Measurements from ENCODE around the gene ACSS2.

Gene ACSS2

DNA sequence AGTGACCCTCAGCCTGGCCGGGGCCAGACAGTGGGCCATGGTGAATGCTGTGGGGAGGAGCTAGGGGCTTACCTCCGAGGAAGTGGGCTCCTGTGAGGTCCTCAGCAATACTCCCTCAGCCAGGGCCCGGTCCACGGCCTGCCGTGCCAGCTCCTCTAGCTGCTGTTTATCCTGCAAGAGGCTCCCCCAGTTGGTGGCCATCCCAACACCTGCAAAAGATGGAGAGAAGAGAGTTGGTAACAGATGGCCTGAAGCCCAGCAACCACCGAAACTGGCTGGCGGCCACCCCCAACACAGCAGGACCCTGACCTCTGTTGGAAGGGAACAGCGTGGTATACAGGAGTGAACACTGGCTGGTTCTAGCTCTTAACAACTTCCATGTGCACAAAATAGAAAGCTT lies 75.2 kb downstream of the ACSS2 start:
- POLR2A ChIA-PET, result interaction anchor here (1.1 kb wide), 1 partner anchor 10 kb away, joined by 3 read pairs; no protein-coding TSS in a partner anchor

DNA sequence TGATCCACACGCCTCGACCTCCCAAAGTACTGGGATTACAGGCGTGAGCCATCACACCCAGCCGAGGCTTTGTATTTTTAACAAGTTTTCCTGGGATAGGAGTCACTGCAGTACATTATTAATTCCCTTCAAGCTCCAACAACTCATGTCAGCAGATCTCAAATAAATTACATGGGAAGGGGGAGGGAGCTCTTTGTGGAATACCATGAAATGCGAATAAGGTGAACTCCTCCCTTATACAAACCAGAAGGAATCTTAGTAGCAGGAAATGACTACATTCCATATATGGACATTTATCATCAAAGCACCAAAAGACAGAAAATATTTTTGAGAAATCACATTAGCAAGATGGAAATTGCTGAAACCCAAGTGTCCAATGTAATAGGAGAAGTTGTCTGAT lies 76.3 kb downstream of the ACSS2 start:
- ChIA-PET CTCF (no interaction called here), POLR2A (no interaction called here)
- TF ChIP-seq ZNF384 (IDR thresholded peaks at IDR 0.05) (no peak), BHLHE40 (IDR thresholded peaks at IDR 0.05; ENCODE audit: borderline replicate concordance) (no peak), FOXA1 (IDR thresholded peaks at IDR 0.05) (no peak), ARNT (IDR thresholded peaks at IDR 0.05) (no peak), HDGF (IDR thresholded peaks at IDR 0.05; ENCODE audit: borderline replicate concordance) (no peak)
- DNase-seq (ENCODE audit: extremely low spot score), result no peak

More for the DNA sequence above, 75.2 kb downstream of the ACSS2 start:
- no peak for DNase-seq (ENCODE audit: extremely low spot score)
- TF ChIP-seq ELF4 (IDR thresholded peaks at IDR 0.05) (no peak), SP1 (IDR thresholded peaks at IDR 0.05) (no peak), TARDBP (IDR thresholded peaks at IDR 0.05) (no peak), HDGF (IDR thresholded peaks at IDR 0.05; ENCODE audit: borderline replicate concordance) (no peak), L3MBTL2 (conservative IDR thresholded peaks at IDR 0.05) (no peak), CTBP1 (IDR thresholded peaks at IDR 0.05; ENCODE audit: borderline replicate concordance) (no peak), LEF1 (IDR thresholded peaks at IDR 0.05; ENCODE audit: borderline replicate concordance) (no peak), ARNT (IDR thresholded peaks at IDR 0.05) (no peak), ZNF384 (IDR thresholded peaks at IDR 0.05) (no peak), BHLHE40 (IDR thresholded peaks at IDR 0.05; ENCODE audit: borderline replicate concordance) (no peak)
- CTCF ChIA-PET, result interaction anchor here (1.7 kb wide), 1 partner anchor 10 kb away, joined by 3 read pairs; no protein-coding TSS in a partner anchor

DNA sequence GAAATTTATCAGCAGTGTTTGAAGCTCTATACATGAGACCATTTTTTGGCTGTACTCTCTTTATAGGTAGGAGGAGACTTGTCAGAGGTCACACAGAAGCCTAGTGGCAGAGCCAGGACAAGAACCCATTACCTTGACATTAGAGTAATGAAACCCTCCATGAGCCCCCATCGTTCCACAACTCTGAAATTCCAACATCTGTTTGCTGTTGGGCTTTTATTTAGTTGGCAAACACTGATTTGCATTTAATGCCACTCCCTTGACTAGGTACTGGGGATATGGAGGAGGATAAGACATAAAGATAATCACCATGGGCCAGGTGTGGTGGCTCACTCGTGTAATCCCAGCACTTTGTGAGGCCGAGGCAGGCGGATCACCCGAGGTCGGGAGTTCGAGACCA lies 77.5 kb downstream of the ACSS2 start:
- ChIA-PET CTCF (no interaction called here), POLR2A (no interaction called here)
- no peak for DNase-seq (ENCODE audit: extremely low spot score)
- TF ChIP-seq ELF4 (IDR thresholded peaks at IDR 0.05) (no peak), LEF1 (IDR thresholded peaks at IDR 0.05; ENCODE audit: borderline replicate concordance) (no peak), FOXK2 (IDR thresholded peaks at IDR 0.05) (no peak), SP1 (IDR thresholded peaks at IDR 0.05) (no peak), TARDBP (IDR thresholded peaks at IDR 0.05) (no peak), ARNT (IDR thresholded peaks at IDR 0.05) (no peak)
- TF ChIP-seq, protein P1, sequence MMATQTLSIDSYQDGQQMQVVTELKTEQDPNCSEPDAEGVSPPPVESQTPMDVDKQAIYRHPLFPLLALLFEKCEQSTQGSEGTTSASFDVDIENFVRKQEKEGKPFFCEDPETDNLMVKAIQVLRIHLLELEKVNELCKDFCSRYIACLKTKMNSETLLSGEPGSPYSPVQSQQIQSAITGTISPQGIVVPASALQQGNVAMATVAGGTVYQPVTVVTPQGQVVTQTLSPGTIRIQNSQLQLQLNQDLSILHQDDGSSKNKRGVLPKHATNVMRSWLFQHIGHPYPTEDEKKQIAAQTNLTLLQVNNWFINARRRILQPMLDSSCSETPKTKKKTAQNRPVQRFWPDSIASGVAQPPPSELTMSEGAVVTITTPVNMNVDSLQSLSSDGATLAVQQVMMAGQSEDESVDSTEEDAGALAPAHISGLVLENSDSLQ (IDR thresholded peaks at IDR 0.05), result no peak

DNA sequence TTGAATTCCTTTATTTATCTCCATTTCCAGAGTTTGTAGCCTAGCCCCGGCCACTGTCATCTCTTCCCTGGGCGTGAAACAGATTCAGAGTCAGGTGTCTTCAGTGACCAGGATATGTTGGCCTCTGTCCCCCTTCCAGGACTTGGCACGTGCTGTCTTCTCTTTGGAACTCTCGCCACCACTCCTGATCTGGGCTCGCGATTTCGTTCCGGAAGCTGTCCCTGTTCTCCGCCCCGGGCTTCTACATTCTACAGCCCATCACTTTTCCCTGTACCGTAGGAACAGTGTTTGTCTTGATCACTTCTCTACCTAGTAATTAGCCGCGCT lies 78.5 kb downstream of the ACSS2 start:
- CTCF ChIA-PET, result interaction anchor here (1.5 kb wide), 1 partner anchor 79 kb away, joined by 4 read pairs; no protein-coding TSS in a partner anchor
- TF ChIP-seq L3MBTL2 (conservative IDR thresholded peaks at IDR 0.05), result peak; percentile 60
- TF ChIP-seq FOXK2 (IDR thresholded peaks at IDR 0.05), result no peak
- peak; percentile 30 for DNase-seq (ENCODE audit: extremely low spot score)
- POLR2A ChIA-PET, result interaction anchor here (0.7 to 1.9 kb wide), 6 partner anchors 9 to 188 kb away, joined by 3 to 16 read pairs (median 4); partner anchors contain the start of gene ACSS2

DNA sequence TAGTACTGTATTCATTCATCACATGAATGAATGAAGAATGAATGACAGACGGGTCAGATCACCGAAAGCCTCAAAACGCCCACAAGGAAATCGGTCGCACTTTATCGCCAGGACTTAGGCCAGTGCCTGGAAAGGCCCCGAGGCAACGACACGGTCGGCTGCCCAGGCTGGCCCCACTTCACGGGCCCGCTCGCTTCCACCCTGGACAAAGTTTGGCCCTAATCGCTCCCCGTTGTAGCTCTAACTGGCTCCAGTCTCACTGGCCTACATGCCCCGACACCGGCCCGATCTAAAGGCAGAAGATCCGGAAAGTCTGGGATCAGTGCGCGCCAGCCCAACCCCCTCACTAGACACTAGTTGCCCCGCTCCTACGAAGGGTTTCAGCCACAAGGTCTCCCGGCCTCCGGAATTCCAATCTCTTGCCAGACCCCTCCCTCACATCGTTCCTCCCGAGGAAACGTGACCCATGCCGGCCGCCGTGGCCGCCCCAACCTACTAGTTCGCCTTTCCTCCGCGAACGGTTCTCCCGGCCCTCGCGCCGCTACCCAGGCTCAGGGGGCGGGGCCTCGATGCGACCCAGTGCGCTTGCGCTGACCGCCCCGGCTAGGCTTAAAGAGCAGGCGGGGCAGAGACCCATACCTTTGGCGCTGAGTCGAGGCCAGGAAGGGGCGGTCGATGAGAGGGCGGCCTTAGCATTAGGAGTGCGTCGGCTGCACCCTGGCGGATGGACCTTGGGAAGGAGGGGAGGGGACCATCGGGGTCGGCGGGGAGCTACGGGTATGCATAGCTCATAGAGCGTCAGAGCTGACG lies 79.0 kb downstream of the ACSS2 start, which contains the start of the genes GSS and MYH7B:
Gene GSS, minus strand, starts transcription at position 576 of the 810 bp plus-strand sequence. CDS start 3,954 bp downstream, outside the sequence.
Gene MYH7B, plus strand, starts transcription at position 638 of the 810 bp plus-strand sequence. CDS start 22,138 bp downstream, outside the sequence.
- DNase-seq (ENCODE audit: extremely low spot score), result peak; percentile 97
- ChIA-PET CTCF (interaction anchor here (0.7 to 1.5 kb wide), 3 partner anchors 80 to 1039 kb away, joined by 3 to 4 read pairs (median 3); no protein-coding TSS in a partner anchor), POLR2A (interaction anchor here (0.6 to 1.9 kb wide), 15 partner anchors 9 to 515 kb away, joined by 3 to 16 read pairs (median 3); partner anchors contain the start of genes ACSS2 and GGT7)
- TF ChIP-seq LEF1 (IDR thresholded peaks at IDR 0.05; ENCODE audit: borderline replicate concordance) (no peak), L3MBTL2 (conservative IDR thresholded peaks at IDR 0.05) (peak; percentile 40)
- TF ChIP-seq, protein P1 (IDR thresholded peaks at IDR 0.05), result peak; percentile 47; the same call in 1 of the 2 replicates

DNA sequence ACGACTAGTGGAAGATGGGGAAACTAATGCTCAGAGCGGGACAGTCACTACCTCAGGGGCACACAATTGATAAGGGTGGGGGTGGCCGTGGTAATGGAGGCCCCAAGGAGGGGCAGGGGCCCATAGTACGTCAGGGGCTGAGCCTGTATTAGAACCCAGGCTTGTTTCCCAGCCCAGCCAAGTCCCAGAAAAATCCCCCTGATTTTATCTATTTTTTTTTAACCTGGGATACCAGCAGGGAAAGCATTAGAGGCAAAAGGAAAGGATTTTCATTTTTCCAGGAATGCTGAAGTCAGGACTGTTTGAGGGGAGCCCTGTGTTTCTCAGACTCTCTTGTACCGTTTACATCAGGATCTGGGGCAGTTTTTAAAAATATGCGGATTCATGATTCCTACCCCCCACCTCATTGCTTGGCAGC lies 79.6 kb downstream of the ACSS2 start:
- ChIA-PET CTCF (interaction anchor here (0.7 to 1.5 kb wide), 3 partner anchors 81 to 1039 kb away, joined by 3 to 4 read pairs (median 3); no protein-coding TSS in a partner anchor), POLR2A (interaction anchor here (0.6 to 1.9 kb wide), 13 partner anchors 10 to 514 kb away, joined by 3 to 16 read pairs (median 4); partner anchors contain the start of genes ACSS2 and GGT7)
- TF ChIP-seq, protein P1 (IDR thresholded peaks at IDR 0.05), result no peak
- DNase-seq (ENCODE audit: extremely low spot score), result no peak

DNA sequence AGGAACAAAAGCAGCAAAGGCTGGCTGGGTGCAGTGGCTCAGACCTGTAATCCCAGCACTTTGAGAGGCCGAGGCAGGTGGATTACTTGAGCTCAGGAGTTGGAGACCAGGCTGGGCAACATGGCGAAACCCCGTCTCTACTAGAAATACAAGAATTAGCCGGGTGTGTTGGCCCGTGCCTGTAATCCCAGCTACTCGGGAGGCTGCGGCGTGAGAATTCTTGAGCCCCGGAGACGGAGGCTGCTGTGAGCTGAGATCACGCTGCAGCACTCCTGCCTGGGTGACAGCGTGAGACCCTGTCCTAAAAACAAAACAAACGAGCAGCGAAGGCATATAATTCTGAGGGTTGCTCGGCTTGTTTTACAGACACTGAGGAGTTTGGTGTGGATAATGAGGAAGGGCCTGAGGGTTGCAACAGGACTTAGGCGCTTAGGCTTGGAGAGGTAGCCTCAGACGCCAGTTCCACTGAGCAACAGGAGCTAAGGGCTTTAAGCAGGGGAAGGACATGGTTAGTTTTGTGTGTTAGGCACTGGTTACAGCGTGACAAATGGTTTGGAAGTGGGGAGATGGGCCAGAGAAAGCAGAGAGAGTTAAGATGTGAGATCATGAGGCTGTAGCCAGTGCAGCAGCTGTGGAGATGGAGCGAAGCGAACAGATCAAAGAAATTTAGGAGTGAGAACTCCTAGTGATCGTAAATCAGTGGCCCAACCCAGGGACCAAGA lies 80.5 kb downstream of the ACSS2 start:
- POLR2A ChIA-PET, result interaction anchor here (1.3 kb wide), 1 partner anchor 81 kb away, joined by 3 read pairs; the partner anchor contains the start of gene ACSS2
- CTCF ChIA-PET, result interaction anchor here (0.6 to 1.4 kb wide), 3 partner anchors 83 to 140 kb away, joined by 3 to 4 read pairs (median 3); no protein-coding TSS in a partner anchor
- no peak for DNase-seq (ENCODE audit: extremely low spot score)
- TF ChIP-seq NFRKB (IDR thresholded peaks at IDR 0.05) (no peak), BHLHE40 (IDR thresholded peaks at IDR 0.05; ENCODE audit: borderline replicate concordance) (no peak), FOXK2 (IDR thresholded peaks at IDR 0.05) (no peak), FOXM1 (IDR thresholded peaks at IDR 0.05; ENCODE audit: borderline replicate concordance) (no peak), ZNF384 (IDR thresholded peaks at IDR 0.05) (no peak), ELF4 (IDR thresholded peaks at IDR 0.05) (no peak), CTBP1 (IDR thresholded peaks at IDR 0.05; ENCODE audit: borderline replicate concordance) (no peak), TARDBP (IDR thresholded peaks at IDR 0.05) (no peak), ARNT (IDR thresholded peaks at IDR 0.05) (no peak), SUZ12 (IDR thresholded peaks at IDR 0.05) (no peak), LEF1 (IDR thresholded peaks at IDR 0.05; ENCODE audit: borderline replicate concordance) (no peak), HDGF (IDR thresholded peaks at IDR 0.05; ENCODE audit: borderline replicate concordance) (no peak), FOXA1 (IDR thresholded peaks at IDR 0.05) (no peak), L3MBTL2 (conservative IDR thresholded peaks at IDR 0.05) (no peak), SP1 (IDR thresholded peaks at IDR 0.05) (no peak)
- TF ChIP-seq, protein P1 (IDR thresholded peaks at IDR 0.05), result no peak

All from HEK293T (cell line).